Lower leg skin (tissue), 4 donors: ENCODE data around the gene CTTNBP2. TPM values are rescaled to one million over a fixed set of nuclear protein-coding genes. Genes with fewer than 3 reads are reported as not detected.

ENCODE experiments used
- DNase-seq, 2 donors: peaks; one replicate each; pipeline ENCODE4 v3.0.0-alpha.2; 2019; ENCODE audit warnings: low spot score in 2 of 2
- H3K4me3 ChIP-seq: fragments of 200-600 bp; sonication (generic); 2 replicates; pipeline ENCODE4 v1.5.1; 2017; ENCODE audit warnings: mild to moderate bottlenecking, low read depth; ENCODE audit not compliant: poor library complexity, severe bottlenecking
- POLR2A ChIP-seq, 2 donors: fragments of 450-650 bp; IDR thresholded peaks; one replicate each; pipeline ENCODE4 v1.6.1; 2016 to 2017; ENCODE audit warnings: antibody characterized with exemption in 2 of 2, mild to moderate bottlenecking in 1 of 2, moderate library complexity in 1 of 2
- WGBS, 2 donors: methylation state at CpG; one replicate each; pipeline ENCODE4 v1.1.5; 2018; 5-methylcytosine and 5-hydroxymethylcytosine counted together
- intact Hi-C: fragments of 100-400 bp; cut with DNase I; formaldehyde crosslinking; loops from one replicate; pipeline ENCODE4 v1.15.0; 2023; ENCODE audit warnings: low total_unique reads
- total RNA-seq, 4 donors: library from RNA; depleted of rRNA; stranded (reverse); fragments of >200 nt; gene quantifications; one replicate each; pipeline ENCODE4 v1.1.0, GENCODE V29; 2016
- TF ChIP-seq, protein P1 (sequence below), 3 donors: fragments of 450-650 bp; IDR thresholded peaks; one replicate each; pipeline ENCODE4 v1.5.1; 2016; ENCODE audit warnings: antibody characterized with exemption in 3 of 3, mild to moderate bottlenecking in 3 of 3, moderate library complexity in 2 of 3

CTTNBP2 gene
- total RNA-seq, 4 donors from 2014 or later, result 1.2 to 7.6 (median 5.8) TPM

DNA sequence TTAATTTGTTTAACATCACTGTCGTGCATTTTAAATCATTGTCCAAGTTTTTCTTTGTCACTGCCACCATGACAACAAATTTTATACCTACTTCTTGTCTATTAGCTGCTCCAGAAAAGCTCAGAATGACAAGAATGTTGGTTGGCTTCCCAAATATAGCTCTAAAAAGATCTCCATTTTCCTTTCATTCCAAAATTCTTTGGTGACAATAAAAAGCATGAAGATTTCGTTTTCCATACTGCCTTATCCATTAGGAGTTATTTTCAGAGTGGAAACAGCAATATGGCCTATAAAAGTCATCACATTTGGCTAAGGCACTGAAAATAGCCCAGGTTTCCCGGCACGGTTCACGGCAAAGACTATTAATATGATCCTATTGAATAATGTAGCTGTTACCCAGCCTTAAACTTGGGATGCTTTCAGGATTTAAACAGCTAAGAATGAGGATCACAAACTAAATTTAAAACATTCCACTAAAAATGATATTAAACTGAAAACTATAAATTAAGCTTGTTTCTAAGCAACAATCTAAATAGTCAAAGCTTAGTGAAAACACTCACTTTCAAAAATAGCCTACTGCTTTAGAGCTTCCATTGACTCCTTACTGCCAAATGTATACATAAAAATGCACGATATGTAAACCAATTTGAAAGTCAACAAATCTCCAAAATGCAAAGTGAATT, 2.7 kb downstream of the CTTNBP2 start:
- 73 to 77% methylated on average over 6 of the region's 6 CpGs for WGBS, 2 donors

GRCh38 chr7:117869374-117869773, 3.9 kb downstream of the CTTNBP2 start:
- no peak for DNase-seq
- intact Hi-C loops, result no loop called here
- 60 to 70% methylated on average over 2 of the region's 2 CpGs for WGBS, 2 donors
- no peak for TF ChIP-seq POLR2A (IDR thresholded peaks at IDR 0.05)
- H3K4me3 ChIP-seq, result no peak overlapping the region

More for the DNA sequence above, 2.7 kb downstream of the CTTNBP2 start:
- DNase-seq, result no peak
- intact Hi-C loops, result no loop called here
- TF ChIP-seq, protein P1, sequence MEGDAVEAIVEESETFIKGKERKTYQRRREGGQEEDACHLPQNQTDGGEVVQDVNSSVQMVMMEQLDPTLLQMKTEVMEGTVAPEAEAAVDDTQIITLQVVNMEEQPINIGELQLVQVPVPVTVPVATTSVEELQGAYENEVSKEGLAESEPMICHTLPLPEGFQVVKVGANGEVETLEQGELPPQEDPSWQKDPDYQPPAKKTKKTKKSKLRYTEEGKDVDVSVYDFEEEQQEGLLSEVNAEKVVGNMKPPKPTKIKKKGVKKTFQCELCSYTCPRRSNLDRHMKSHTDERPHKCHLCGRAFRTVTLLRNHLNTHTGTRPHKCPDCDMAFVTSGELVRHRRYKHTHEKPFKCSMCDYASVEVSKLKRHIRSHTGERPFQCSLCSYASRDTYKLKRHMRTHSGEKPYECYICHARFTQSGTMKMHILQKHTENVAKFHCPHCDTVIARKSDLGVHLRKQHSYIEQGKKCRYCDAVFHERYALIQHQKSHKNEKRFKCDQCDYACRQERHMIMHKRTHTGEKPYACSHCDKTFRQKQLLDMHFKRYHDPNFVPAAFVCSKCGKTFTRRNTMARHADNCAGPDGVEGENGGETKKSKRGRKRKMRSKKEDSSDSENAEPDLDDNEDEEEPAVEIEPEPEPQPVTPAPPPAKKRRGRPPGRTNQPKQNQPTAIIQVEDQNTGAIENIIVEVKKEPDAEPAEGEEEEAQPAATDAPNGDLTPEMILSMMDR (IDR thresholded peaks at IDR 0.05), result no peak
- TF ChIP-seq POLR2A (IDR thresholded peaks at IDR 0.05), result no peak
- H3K4me3 ChIP-seq, result no peak overlapping the region

GRCh38 chr7:117863618-117864017, 9.6 kb downstream of the CTTNBP2 start:
- DNase-seq, result no peak
- no peak overlapping the region for H3K4me3 ChIP-seq
- intact Hi-C loops, result no loop called here
- TF ChIP-seq, protein P1 (IDR thresholded peaks at IDR 0.05), result no peak
- WGBS, 2 donors, result 33 to 38% methylated on average over 2 of the region's 2 CpGs

DNA sequence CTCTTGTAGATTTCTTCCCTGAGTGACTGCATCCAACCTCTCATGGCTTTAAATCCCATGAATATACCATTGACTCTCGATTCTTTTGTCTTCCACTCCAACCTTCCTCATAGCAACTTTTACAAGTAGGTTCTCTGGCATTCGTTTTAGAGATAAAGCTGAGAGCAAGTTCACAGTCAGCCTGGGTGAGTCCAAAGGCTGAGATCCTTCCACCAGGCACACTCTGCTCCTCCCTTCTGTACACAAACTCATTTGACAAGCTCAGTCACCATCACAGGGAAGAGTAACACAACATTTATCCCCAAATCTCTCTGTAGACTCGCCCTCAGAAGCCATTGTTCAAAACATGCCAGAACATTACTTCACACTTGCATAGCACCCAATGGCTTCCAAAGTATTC, 10.9 kb downstream of the CTTNBP2 start:
- intact Hi-C loops, result no loop called here
- H3K4me3 ChIP-seq, result no peak overlapping the region
- DNase-seq, result no peak
- no peak for TF ChIP-seq POLR2A (IDR thresholded peaks at IDR 0.05)
- TF ChIP-seq, protein P1 (IDR thresholded peaks at IDR 0.05), result no peak
- WGBS, 2 donors, result 78 to 80% methylated on average over 3 of the region's 3 CpGs

DNA sequence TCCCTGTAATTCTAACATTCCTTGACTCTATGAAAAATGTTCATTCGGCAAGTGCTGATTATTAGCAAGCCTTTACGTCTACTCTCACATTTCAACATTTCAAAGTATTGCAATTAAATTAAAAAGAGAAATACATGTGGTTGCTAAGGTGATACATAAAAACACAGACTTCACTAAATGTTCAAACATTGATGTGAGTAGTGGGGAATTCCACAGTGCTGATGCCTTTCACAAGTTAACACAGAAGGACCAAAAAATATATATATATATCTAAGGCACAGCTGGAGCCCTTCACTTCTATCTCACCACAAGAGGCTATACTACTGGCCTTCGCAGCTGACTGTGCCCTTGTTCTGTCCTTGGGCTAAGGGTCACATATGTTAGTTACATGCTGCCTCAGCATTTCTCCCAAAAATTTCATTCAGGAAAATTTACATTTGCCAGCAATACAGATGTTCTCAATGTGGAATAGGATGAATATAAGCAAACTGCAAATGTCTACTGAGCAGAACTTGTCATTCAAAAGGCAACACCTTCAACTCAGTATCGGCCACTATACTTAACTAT, 13.9 kb downstream of the CTTNBP2 start:
- no peak overlapping the region for H3K4me3 ChIP-seq
- intact Hi-C loops, result no loop called here
- 72 to 74% methylated on average over 4 of the region's 4 CpGs for WGBS, 2 donors
- no peak for DNase-seq
- TF ChIP-seq, protein P1 (IDR thresholded peaks at IDR 0.05), result no peak
- no peak for TF ChIP-seq POLR2A (IDR thresholded peaks at IDR 0.05)

DNA sequence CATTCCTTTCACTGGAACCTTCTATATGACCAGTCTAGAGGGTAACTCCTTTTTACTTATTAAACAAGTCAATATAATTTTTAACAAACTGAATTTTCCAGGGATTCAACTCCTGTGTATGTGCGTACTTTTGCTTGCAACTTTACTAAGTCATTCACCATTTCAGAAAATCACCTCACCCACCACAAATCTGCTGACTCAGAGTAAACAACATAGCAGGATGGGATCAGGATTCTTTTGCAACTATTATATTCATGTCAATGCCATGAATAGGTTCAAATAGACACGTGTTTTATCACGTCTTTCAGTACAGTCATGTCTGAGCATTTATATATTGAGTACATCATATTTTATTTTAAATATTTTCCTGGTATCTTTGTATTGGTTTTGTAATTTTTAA, 14.5 kb downstream of the CTTNBP2 start:
- TF ChIP-seq POLR2A (IDR thresholded peaks at IDR 0.05), result no peak
- TF ChIP-seq, protein P1 (IDR thresholded peaks at IDR 0.05), result no peak
- intact Hi-C loops, result no loop called here
- no peak overlapping the region for H3K4me3 ChIP-seq
- 59 to 72% methylated on average over 3 of the region's 3 CpGs for WGBS, 2 donors
- DNase-seq, result no peak
